Transverse colon (tissue), 4 donors: Measurements from ENCODE around the gene DDX10. TPM values are rescaled to one million over a fixed set of nuclear protein-coding genes. Genes with fewer than 3 reads are reported as not detected.

Experiments
- DNase-seq: peaks from one replicate; pipeline ENCODE4 v3.0.0-alpha.2; 2019
- H3K27ac ChIP-seq, 4 donors: fragments of 200-600 bp; sonication (generic); 2 replicates each; pipeline ENCODE4 v1.5.1; 2016 to 2018; ENCODE audit warnings: inconsistent platforms in 4 of 4
- H3K27me3 ChIP-seq: fragments of 200-600 bp; sonication (generic); 2 replicates; pipeline ENCODE4 v1.5.1; 2017; ENCODE audit warnings: inconsistent platforms
- H3K36me3 ChIP-seq, 4 donors: fragments of 200-600 bp; sonication (generic); 2 replicates each; pipeline ENCODE4 v1.5.1; 2017 to 2019; ENCODE audit warnings: inconsistent platforms in 4 of 4
- H3K4me1 ChIP-seq, 4 donors: fragments of 200-600 bp; sonication (generic); 2 replicates each; pipeline ENCODE4 v1.5.1; 2017 to 2020; ENCODE audit warnings: inconsistent platforms in 4 of 4
- H3K4me3 ChIP-seq, 4 donors: fragments of 200-600 bp; sonication (generic); 1 replicate in 1 of 4; 2 replicates in 3 of 4; pipeline versions ENCODE4 v1.5.1 to v1.6.1; 2017 to 2019; ENCODE audit warnings: inconsistent platforms in 4 of 4
- H3K9me3 ChIP-seq, 2 donors: fragments of 200-600 bp; sonication (generic); 2 replicates each; pipeline ENCODE4 v1.5.1; 2017 to 2019; ENCODE audit warnings: inconsistent platforms in 2 of 2
- CTCF ChIP-seq, 5 experiments: fragments of 200-600 bp in 3 of 5; fragments of 450-650 bp in 2 of 5; sonication (generic) in 3 of 5; IDR thresholded peaks; 1 replicate in 2 of 5; 2 replicates in 3 of 5; pipeline ENCODE4 v1.5.1; 2016 to 2017; ENCODE audit warnings: antibody characterized with exemption in 5 of 5, inconsistent platforms in 3 of 5, mild to moderate bottlenecking in 2 of 5, moderate library complexity in 1 of 5
- EP300 ChIP-seq: sonication (generic); formaldehyde crosslinking; IDR thresholded peaks from one replicate; pipeline ENCODE4 v1.6.1; 2017; ENCODE audit warnings: antibody characterized with exemption, low read depth
- POLR2A ChIP-seq: fragments of 450-650 bp; IDR thresholded peaks from one replicate; pipeline ENCODE4 v1.6.1; 2016; ENCODE audit warnings: antibody characterized with exemption, mild to moderate bottlenecking, moderate library complexity
- POLR2AphosphoS5 ChIP-seq, 3 donors: sonication (generic); formaldehyde crosslinking; IDR thresholded peaks; one replicate each; pipeline ENCODE4 v1.6.1; 2016; ENCODE audit warnings: antibody characterized with exemption in 3 of 3
- WGBS, 2 donors: methylation state at CpG; one replicate each; pipeline ENCODE4 v1.1.5; 2018; ENCODE audit warnings: low coverage in 1 of 2; 5-methylcytosine and 5-hydroxymethylcytosine counted together
- in situ Hi-C, 4 donors: fragments of 200-750 bp; cut with MboI; loops; one replicate each; pipeline versions ENCODE4 v1.15.0 to v1.15.1; 2017; ENCODE audit warnings: low sequenced_read_pairs in 3 of 4, low pct_ligation_motif_present in 1 of 4, low pct_unique_long_range_greater_than_20kb in 1 of 4
- intact Hi-C: fragments of 100-400 bp; cut with DNase I; formaldehyde crosslinking; loops from one replicate; pipeline ENCODE4 v1.15.1; 2023; ENCODE audit warnings: low total_unique reads
- total RNA-seq, 4 donors: library from RNA; depleted of rRNA; stranded (reverse); fragments of >200 nt; gene quantifications; one replicate each; pipeline ENCODE4 v1.1.0, GENCODE V29; 2016

Gene DDX10
- total RNA-seq, 4 donors from 2014 or later: 7.6 to 38.2 (median 12.6) TPM

- H3K9me3 ChIP-seq: no peaks in the 10 kb centered on the region
- H3K36me3 ChIP-seq: no peaks in the 10 kb centered on the region
- WGBS, 2 donors: 70 to 84% methylated on average over 3 of the region's 3 CpGs
- intact Hi-C loops: no loop called here
- H3K27me3 ChIP-seq: no peaks in the 10 kb centered on the region
- no peaks in the 10 kb centered on the region for H3K4me1 ChIP-seq
- DNase-seq: no peak
- TF ChIP-seq CTCF (IDR thresholded peaks at IDR 0.05) (no peak), POLR2AphosphoS5 (IDR thresholded peaks at IDR 0.05) (no peak)
- H3K27ac ChIP-seq: no peak overlapping the region
- in situ Hi-C loops: no loop called here
- H3K4me3 ChIP-seq: no peak overlapping the region
Measured at GRCh38 chr11:108872781-108873291, 208.0 kb downstream of the DDX10 start.

- Histone ChIP-seq H3K4me3 (no peak overlapping the region), H3K36me3 (no peaks in the 10 kb centered on the region), H3K27ac (no peak overlapping the region), H3K4me1 (no peaks in the 10 kb centered on the region), H3K27me3 (no peaks in the 10 kb centered on the region), H3K9me3 (no peaks in the 10 kb centered on the region)
- WGBS, 2 donors: 77 to 80% methylated on average over 2 of the region's 2 CpGs
- in situ Hi-C loops: no loop called here
- no peak for DNase-seq
- intact Hi-C loops: no loop called here
- no peak for TF ChIP-seq EP300
- no peak for TF ChIP-seq CTCF (IDR thresholded peaks at IDR 0.05)
Measured at GRCh38 chr11:108873310-108873709, 208.4 kb downstream of the DDX10 start.

GRCh38 chr11:108873941-108874340 lies 209.1 kb downstream of the DDX10 start:
- no peak overlapping the region for H3K4me3 ChIP-seq
- DNase-seq: no peak
- intact Hi-C loops (no loop called here), in situ Hi-C loops (no loop called here)
- H3K27ac ChIP-seq: no peak overlapping the region
- no peaks in the 10 kb centered on the region for H3K36me3 ChIP-seq
- H3K4me1 ChIP-seq: no peaks in the 10 kb centered on the region
- WGBS, 2 donors: 90 to 94% methylated on average over 2 to 4 of the region's 4 CpGs
- no peaks in the 10 kb centered on the region for H3K27me3 ChIP-seq
- H3K9me3 ChIP-seq: no peaks in the 10 kb centered on the region
- TF ChIP-seq EP300 (no peak), POLR2AphosphoS5 (IDR thresholded peaks at IDR 0.05) (no peak), CTCF (IDR thresholded peaks at IDR 0.05) (no peak), POLR2A (no peak)

GRCh38 chr11:108875134-108875533 lies 210.3 kb downstream of the DDX10 start:
- DNase-seq: no peak
- Histone ChIP-seq H3K27ac (no peak overlapping the region), H3K4me1 (no peaks in the 10 kb centered on the region), H3K9me3 (no peaks in the 10 kb centered on the region), H3K36me3 (no peaks in the 10 kb centered on the region), H3K27me3 (no peaks in the 10 kb centered on the region), H3K4me3 (no peak overlapping the region)
- TF ChIP-seq EP300: no peak
- no peak for TF ChIP-seq POLR2A
- TF ChIP-seq POLR2AphosphoS5 (IDR thresholded peaks at IDR 0.05): no peak
- no peak for TF ChIP-seq CTCF (IDR thresholded peaks at IDR 0.05)
- in situ Hi-C loops (no loop called here), intact Hi-C loops (no loop called here)
- 92 to 95% methylated on average over 2 of the region's 2 CpGs for WGBS, 2 donors
